Sigmoid colon (tissue), 3 donors: ENCODE data around the gene LECT2.

Experiments
- CTCF ChIP-seq, 4 experiments: fragments of 450-650 bp in 3 of 4; fragments of 200-600 bp in 1 of 4; IDR thresholded peaks; one replicate each; pipeline ENCODE4 v1.5.1; 2016 to 2019; ENCODE audit warnings: antibody characterized with exemption in 4 of 4, mild to moderate bottlenecking in 3 of 4, moderate library complexity in 2 of 4
- POLR2A ChIP-seq, 2 donors: fragments of 450-650 bp; IDR thresholded peaks; one replicate each; pipeline ENCODE4 v1.6.1; 2016; ENCODE audit warnings: antibody characterized with exemption in 2 of 2, mild to moderate bottlenecking in 2 of 2, moderate library complexity in 2 of 2

GRCh38 chr5:135977375-135977928 is 22.7 kb upstream of the LECT2 start:
- TF ChIP-seq POLR2A (IDR thresholded peaks at IDR 0.05) (no peak), CTCF (IDR thresholded peaks at IDR 0.05) (peak in 2 of 4 experiments; percentile 14 to 36)
